Hepatic stellate cell (primary cell): Measurements from ENCODE around the gene PTPRN2.

Experiments used
- DNase-seq: peaks from one replicate; pipeline ENCODE4 v3.0.0; 2011; ENCODE audit warnings: low spot score

PTPRN2 gene

DNA sequence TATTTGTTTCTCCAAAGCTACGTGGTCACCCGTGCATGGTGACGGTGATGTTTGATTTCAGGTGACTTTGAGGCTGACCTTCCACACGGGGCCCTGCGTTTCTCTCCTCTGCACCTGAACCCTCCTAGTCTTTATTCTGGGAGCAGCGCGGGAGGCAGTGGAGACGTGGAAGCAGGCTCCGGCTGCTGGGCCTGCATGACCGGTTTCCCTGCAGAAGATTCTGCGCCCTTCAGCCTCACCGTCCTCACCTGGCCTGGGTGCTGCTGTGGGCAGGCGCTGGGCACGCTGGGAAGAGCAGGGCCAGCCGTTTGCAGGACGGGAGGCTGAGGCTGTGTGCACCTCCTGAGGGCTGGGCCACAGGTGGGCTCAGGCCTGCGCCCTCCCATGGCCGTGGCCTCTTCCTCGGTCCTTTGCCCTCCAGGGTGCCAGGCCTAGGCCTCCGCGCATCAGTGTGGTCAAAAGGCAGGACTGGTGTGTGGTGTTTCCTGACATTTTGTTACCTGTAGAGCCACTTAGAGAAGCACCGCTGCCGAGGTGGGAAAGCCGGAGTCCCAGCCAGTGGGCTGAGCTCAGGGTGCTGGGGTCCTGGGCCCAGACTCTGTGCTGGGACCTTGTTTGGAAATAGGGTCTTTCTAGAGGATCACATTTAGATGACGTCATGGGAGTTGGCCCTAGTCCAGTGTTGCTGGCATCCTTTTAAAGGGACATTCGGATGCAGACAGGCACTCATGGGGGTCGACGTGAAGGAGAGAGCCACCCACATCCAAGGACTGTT is 772.5 kb downstream of the PTPRN2 start:
- DNase-seq: no peak

- no peak for DNase-seq
Measured at GRCh38 chr7:157813741-157814661, 773.6 kb downstream of the PTPRN2 start.

DNA sequence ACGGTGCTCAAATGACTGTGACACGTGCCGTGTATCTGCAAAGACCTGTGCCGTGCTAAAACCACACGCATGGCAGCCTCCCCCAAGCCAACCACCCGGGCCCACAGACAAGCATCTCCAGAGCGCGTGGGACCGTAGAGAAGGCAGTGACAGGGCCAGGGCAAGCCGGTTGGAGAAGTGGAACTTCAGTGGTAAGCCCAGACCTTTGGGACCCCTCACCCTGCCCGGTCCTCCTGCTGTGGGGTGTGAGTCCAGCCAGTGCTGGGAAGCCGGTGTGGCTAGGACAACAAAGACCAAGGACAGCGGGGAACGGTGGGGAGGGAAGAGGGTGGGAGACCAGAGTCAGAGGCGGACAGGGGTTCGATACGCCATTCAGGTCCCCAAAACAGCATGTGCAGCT is 774.6 kb downstream of the PTPRN2 start:
- DNase-seq: no peak

DNA sequence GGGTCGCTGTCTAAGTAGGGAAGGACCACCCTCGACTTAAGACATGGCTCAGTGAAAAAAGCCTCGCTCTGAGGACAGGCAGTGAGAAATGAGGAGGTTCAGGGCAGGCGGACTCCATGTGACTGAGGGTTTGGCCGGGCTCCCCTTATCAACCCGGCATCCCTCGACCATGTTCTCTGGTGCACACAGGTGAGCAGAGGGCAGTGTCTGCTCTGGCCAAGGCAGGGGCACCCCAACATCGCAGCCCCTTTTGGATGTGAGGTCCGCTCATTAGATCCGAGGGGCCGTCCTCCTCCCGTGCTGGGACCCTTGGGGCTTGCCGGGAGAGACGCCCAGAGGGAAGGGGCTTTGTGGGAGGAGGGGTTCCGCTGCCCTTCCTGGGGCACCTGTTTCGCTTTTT is 775.7 kb downstream of the PTPRN2 start:
- no peak for DNase-seq

DNA sequence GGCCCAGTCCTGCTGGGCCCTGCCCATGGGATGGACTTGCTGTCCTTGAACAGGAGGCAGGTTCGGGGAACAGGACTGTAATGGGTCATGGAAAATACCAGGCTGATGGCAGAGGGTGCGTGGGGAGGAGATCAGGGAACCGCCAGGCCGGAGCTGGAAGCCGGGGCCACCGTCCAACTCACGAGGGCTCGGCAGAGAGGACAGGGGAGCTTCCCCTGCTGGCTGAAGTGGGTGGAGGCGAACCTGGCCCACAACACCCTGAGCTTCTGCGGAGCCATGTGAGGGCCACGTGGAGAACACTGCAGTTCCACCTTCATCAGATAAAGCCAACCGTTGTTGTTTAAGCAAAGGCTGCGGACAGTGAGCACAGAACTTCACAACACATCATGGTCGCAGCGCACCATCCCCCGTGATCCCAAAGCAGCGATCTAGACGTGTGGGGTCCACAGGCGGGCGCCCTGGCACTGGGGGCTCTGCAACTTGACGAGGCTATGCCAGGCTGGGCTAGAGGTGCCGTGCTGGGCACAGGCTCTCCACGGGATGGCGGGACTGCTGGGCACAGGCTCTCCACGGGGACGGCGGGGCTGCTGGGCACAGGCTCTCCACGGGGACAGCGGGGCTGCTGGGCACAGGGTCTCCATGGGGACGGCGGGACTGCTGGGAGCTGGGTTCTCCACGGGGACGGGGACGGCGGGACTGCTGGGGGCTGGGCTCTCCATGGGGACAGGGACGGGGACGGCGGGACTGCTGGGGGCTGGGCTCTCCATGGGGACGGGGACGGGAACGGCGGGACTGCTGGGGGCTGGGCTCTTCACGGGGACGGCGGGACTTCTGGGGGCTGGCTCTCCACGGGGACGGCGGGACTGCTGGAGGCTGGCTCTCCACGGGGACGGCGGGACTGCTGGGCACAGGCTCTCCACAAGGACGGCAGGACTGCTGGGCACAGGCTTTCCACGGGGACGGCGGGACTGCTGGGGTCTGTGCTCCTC is 777.5 kb downstream of the PTPRN2 start:
- DNase-seq: no peak

DNA sequence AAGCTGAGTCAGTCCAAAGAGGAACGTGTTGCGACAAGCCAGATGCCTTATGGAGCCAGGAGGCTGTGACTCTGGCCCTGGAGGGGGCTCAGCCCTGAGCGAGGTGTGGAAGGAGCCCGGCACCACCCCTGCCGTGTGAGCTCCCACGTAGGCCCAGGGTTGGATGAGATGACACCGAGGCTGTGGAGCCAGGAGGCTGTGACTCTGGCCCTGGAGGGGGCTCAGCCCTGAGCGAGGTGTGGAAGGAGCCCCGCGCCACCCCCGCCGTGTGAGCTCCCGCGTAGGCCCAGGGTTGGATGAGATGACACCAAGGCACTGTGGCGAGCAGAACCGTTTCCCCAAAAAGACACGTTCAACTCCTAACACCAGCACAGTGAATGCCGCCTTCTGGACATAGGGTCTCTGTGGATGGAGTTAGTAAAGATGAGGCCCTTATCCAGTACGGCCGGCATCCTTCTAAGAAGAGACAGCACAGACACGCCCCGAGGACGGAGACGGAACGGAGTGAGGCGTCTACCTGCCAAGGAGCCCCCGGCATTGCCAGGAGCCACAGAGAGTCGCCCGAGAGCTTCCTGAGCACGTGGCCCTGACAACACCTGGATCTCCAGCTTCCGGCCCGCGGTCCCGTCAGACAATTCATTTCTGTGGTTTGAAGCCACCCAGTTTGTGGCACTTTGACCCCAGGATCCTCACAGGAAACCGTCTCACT is 778.3 kb downstream of the PTPRN2 start:
- no peak for DNase-seq

DNA sequence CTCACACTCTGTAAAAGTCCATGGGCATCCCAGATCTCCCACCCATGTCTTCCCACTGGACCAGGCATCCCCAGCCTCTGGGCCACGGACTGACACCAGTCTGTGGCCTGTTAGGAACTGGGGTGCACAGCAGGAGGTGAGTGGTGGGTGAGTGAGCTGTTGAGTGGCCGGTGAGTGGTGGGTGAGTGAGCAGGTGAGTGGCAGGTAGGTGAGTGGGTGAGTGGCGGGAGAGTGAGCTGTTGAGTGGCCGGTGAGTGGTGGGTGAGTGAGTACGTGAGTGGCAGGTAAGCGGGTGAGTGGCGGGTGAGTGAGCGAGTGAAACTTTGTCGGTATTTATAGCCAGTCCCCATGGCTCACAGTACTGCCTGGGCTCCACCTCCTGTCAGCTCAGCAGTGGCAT is 779.6 kb downstream of the PTPRN2 start:
- no peak for DNase-seq

- DNase-seq: no peak
Measured at GRCh38 chr7:157807510-157807909, 780.1 kb downstream of the PTPRN2 start.

DNA sequence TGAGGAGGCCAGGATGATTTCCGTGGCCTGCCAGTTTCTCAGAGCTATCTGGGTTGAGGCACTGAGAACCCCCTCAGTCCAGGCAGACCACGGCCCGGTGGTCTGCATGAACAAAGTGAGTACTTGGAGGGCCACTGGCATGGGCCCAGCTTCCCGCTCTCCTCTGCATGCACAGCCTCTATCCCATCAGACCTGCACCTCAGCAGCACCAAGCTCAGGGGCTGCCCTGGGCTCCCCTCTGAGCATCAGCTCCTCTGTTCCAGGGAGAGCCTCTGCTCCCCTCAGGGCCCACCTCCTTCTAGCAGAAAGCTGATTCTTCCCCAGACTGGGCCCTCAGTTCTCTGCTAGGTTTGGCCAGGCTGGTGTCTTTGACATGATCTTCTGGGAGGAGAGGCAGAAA is 780.9 kb downstream of the PTPRN2 start:
- DNase-seq: no peak

- no peak for DNase-seq
Measured at GRCh38 chr7:157805713-157806112, 781.9 kb downstream of the PTPRN2 start.

GRCh38 chr7:157803906-157804305 is 783.7 kb downstream of the PTPRN2 start:
- no peak for DNase-seq

DNA sequence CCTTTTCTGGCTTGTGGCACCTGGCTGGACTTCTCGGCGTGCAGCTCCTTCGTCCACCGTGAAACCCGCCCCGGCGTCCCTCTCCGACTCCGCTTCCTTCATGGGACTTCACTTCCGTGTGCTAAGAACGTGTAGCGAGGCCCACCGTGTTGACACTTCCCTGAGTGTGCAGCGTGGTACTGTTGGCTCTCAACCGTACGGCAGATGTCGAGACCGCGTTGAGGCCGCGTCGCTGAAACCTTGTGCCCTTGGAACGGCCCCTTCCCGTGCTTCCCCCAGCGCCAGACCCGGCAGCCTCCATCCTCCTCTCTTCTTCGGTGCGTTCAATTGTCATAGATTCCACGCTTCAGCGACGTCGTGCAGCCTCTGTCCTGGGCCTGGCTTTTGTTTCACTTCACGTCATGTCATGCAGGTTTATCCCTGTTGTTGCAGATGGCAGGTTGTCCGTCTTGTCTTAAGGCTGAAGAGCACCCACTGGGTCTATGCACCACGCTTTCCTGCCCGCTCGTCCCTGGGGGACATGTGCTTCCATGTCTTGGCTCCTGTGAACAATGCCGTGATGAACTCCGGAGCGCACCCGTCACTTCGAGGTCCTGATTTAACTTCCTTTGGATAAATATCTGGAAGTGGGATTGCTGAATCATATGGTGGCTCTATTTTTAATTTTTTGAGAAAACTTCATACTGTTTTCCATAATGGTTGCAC is 785.5 kb downstream of the PTPRN2 start:
- no peak for DNase-seq

DNA sequence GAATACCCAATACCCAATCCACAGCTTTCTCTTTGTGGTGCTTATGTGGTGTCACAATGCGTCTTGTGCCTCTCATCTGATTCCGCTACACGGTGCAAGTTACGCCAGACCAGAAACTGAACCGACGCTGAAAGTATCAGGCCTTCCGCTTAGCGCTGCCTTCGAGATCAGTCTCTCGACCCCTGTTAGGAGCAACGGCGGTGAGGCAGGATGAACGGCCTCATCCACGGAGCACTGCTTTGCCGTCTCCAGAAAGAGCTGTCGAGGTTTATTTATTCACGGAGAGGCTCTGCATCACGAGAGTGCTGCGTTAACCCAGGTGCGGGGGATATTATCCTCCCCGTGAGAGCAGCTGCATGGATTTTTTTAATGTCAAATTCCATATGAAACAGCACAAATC is 786.5 kb downstream of the PTPRN2 start:
- DNase-seq: no peak

- DNase-seq: no peak
Measured at GRCh38 chr7:157800281-157800680, 787.3 kb downstream of the PTPRN2 start.

- DNase-seq: no peak
Measured at GRCh38 chr7:157799076-157799685, 788.4 kb downstream of the PTPRN2 start.

- DNase-seq: no peak
Measured at GRCh38 chr7:157797361-157797760, 790.3 kb downstream of the PTPRN2 start.

GRCh38 chr7:157796846-157797245 is 790.8 kb downstream of the PTPRN2 start:
- no peak for DNase-seq

DNA sequence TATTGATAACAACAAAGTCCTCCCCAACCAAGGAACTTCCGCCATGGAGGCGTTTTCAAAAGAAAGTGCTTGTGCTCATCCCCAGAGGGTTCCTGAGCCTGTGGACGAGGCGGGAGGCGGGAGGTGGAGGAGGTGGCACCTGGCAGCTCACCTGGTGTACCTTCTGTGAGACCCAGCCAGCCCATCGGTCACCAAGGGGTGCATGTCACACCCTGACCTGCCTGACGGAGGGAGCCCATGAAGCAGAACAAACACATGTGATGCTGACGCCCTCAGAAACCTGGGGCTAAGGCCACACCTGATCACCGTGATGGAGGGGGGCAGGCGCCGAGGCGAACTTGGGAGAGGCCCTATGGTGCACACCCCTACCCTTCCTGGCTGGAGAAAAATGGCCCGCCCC is 792.0 kb downstream of the PTPRN2 start:
- DNase-seq: no peak

DNA sequence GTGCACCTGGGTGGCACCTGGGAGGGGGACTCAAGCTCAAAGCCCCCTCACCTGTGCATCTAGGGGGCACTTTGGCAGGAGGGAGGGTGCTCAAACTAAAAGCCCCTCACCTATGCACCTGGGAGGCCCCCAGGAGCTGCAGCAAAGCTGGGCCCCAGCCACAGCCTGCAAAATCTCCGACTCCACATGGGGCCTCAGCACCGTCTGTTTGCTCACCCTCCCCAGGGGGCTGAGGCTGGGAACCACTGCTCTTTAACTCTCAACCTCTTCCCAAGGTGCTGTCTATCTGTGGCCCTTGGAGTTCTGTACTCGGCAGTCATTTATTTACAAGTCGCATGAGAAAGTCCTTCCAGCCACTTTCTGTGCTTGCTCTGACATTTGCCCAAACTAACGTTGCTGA is 792.4 kb downstream of the PTPRN2 start:
- no peak for DNase-seq

GRCh38 chr7:157794746-157795065 is 792.9 kb downstream of the PTPRN2 start:
- no peak for DNase-seq
